Colon (tissue), 2 donors: ENCODE data around the gene B3GAT1.

Experiments
- FAIRE-seq: peaks from 2 replicates; lab custom pipeline; 2012; peaks lifted over from hg19 to GRCh38; lab: Jason Lieb, UNC
- donor health status: control.
- donor health status: control.

Gene B3GAT1

GRCh38 chr11:134371436-134372185 is 40.4 kb downstream of the B3GAT1 start:
- FAIRE-seq, result no peak

DNA sequence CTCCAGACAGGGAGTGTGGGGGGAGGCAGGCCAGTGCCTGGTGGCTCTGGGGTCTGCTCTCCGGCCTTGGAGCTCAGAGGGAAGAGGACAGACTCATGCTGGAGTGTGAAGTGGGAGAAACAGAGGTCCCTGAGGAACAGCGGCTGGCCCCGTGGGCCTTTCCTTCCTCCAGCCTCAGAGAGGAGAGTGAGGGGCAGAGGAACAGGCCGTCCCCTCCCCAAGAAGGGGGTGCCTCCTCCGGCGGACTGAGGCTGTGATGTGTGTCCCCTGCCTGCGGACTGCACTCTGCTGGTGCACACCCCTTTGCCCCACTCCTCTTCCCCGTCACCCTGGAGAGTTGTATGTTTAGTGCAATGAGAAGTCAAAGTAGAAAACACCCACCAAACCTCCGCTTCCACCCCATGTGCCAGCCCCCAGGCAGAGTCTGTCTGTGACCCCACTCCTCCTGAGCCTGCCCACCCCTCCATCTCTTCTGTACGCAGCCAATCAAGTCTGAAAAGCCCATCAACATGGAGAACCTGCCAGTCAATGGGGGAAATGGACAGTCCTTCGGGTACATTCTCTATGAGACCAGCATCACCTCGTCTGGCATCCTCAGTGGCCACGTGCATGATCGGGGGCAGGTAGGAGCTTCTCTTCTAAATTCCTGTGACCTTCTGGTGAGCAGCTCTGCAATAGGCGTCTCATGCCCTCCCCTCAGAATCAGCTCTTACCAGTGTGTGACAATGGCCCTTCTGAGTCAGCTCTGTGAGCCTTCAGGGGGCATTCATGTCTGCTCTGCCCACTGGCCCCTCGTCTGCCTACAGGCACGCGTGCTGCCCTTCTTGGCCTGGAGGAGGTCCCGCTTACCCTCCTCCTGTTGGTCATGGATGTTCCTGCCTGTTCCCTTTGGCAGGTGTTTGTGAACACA is 41.3 kb downstream of the B3GAT1 start:
- no peak for FAIRE-seq

- no peak for FAIRE-seq
Measured at GRCh38 chr11:134369656-134370525, 42.2 kb downstream of the B3GAT1 start.

DNA sequence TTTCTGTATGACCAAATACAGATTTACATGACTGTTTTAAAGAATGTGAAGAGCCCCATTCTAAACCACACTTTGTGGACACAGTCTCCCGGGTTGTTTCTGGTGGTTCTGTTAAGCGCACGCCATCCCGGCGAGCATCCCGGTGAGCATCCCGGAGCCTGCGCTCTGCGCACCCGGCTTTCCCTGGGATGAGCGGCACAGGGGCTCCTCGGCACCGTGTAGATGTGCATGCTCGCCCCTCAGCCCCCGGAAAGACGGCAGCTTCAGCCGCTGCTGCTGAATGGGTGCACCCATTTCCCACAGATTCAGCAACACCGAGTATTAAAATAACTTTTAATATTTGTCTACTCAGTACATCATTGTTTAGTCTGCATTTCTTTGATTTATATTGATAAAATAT is 44.3 kb downstream of the B3GAT1 start:
- no peak for FAIRE-seq

DNA sequence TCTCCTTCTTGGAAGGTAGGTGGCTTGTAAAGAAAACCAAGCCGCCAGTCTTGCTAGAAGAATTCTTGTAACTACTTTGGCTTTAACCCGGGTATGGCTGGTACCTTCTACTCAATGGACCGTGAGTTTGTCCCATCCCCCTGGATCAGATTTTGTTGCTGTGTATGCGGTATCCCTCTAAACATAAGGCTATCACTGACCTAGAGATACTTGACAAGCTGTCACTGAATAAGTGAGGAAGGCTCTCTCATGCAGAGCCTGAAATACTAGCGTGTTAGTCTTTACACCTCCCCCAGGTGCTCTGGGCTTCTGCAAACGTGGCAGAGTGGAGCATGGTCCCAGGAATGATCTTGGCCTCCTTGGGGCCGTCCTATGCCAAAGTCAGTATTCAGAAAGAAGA is 45.8 kb downstream of the B3GAT1 start:
- FAIRE-seq, result no peak

DNA sequence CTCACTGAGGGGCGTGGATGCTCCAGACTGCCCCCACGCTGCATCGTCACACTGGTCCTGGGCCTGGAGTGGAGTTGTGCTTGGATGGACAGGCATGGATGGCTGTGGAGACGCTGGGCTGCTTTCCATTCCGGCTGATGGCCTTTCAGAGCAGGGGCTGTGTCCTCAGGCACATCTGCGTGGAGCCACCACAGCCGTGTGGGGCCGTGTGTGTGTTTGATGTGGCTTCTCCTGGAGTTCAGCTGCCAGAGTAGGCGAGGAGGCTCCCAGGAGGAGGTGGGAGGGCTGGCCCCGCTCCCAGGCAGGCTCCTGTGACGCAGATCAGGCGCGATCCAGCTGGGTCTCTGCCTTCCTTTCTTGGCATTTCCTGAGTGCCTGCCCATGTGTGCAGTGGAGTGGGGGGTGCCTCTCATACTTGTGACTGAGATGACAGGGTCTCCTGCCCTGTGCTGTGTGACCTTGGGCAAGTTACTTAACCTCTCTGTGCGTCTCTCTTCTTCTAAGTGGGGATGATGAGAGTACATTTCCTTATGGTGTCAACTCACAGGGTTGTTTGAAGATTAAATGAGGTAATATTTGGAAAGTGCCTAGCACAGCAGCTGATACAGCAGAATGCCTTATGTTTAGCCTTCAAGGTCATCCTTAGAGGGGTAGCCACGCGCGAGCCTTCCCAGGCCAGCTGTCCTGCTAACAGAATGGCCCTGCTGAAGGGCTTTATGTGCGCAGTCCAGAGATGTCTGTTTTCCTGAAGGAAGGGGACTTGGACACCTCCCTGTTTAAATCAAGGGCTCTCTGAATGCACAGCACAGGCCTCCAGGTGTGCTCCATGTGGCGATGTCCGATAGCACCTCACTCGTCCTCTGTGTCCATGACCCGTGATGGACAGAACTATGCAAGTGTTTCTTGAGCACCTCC is 46.8 kb downstream of the B3GAT1 start:
- FAIRE-seq, result no peak

DNA sequence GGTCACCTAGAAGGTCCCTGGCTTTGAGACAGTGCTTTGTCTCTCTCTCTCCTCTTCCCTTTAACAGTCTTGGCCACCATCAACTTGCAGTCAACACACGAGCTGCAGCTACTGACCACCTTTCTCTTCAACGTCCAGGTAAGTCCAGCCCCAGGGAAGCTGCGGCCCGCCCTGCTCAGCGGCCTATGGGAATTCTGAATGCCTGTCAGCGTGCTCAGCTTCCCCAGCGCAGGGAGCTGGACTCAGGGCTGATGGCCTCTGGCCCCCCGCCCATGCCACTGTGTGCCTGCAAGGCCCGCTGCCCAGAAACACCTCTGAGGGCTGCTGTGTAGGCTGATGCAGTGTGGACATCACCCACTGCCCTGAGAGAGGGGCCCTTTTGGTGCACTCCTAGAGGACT is 47.8 kb downstream of the B3GAT1 start:
- no peak for FAIRE-seq

GRCh38 chr11:134363592-134363991 is 48.5 kb downstream of the B3GAT1 start:
- no peak for FAIRE-seq

DNA sequence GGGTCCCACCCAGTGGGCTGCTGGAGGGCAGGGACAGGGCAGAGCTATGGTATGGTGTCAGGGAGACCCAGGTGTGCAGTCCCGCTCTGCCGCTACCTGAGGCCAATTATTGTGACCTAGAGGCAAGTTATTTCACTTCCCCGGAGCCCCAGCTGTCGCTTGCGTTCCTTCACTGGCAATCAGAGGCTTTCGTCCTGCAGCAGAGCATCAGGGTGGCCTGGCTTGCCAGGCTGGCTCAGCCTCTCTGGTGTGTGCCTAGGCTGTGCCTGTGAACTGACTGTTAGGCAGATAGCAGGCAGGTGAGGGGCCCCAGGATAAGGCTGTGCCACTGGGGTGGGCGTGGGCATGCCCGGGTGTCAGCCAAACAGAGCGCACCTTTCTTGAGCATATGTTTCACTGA is 48.9 kb downstream of the B3GAT1 start:
- FAIRE-seq, result no peak

- no peak for FAIRE-seq
Measured at GRCh38 chr11:134362192-134362901, 49.7 kb downstream of the B3GAT1 start.

- FAIRE-seq, result no peak
Measured at GRCh38 chr11:134361661-134362060, 50.4 kb downstream of the B3GAT1 start.

DNA sequence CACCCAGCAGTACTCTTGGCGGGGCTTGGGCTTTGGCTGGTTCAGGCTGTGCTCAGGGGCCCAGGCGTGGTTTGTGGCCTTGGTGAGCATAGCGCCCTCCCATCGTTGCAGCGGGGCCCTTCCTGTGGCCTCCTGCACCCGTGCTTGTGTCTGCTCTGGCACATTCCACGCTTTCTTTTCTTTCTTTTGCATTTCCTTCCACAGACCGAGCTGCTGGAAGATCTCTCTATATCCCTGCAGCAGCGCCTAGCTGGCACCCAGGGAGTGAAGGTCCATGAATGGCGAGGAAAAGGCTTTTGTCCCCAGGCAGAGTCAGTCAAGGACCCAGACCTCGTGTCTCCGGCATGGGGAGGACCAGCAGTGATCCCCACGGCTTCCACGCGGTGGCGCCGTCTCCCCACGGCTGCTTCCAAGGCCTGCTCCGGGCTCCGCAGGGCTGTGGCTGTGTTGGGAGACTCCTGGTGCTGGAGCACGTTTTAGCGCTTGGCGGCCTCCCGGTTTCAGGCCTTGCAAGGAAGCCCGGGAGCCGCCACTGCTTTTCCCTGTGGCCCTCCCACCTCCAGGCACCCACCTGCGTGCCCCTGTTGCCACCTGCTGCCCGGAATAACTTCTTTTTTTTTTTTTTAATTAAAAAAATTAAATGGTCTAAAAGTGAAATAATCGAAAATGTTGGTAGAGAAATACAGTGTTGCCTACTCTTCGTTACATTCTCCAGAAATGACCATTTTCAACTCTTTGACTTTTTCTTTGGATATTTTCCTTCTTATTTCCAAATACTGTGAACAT is 51.8 kb downstream of the B3GAT1 start:
- FAIRE-seq, result no peak

DNA sequence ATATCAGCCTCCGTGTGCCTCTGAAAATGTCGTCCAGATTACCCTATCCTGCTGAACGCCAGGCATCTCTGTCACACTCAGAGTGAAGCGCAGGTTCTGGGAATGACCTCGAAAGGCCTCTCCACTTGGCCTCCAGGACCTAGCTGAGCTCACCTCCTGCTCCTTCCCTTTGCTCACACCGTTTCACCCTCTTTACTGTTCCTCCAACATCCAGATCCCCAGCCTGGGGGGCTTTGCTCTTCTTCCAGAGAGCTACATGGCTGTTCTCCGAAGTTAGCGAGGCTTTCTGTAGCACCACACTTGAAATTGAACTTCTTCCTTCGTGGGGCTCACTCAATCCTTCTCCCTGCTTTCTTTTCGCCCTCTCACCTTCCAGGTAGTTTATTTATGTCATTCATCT is 52.4 kb downstream of the B3GAT1 start:
- FAIRE-seq, result no peak

- no peak for FAIRE-seq
Measured at GRCh38 chr11:134358856-134359490, 53.1 kb downstream of the B3GAT1 start.

DNA sequence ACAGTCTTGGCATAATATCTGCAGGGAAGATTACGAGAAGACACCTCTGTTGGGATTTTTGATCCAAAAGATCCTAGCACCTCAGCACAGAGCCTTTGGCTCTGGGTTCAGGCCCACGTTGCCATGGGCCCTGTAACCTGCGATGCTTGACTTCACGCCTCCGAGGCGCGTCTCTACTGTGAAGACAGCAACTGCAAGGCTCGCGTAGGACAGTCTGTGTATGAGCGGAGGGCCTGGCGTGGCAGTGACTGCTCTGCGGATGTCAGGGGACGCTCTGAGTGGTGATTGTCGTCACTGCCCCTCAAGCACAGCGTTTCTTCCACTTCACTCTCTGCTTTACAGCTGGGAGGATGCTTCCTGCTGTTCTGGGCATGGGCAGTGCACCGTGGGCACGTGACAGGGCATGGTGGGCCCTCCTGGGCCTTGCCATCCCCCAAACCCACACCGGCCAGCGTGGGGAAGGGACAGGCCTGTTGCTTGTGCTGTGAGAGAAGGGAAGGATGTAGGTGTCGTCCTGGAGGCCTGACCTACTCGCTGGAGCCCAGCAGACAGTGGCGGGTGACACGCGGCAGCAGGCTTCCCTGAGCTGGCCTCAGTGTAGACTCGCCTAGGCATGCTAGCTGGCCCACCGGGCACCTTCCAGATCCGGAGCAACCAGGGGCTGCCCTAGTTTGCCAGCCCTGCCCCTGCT is 53.7 kb downstream of the B3GAT1 start:
- FAIRE-seq, result no peak

DNA sequence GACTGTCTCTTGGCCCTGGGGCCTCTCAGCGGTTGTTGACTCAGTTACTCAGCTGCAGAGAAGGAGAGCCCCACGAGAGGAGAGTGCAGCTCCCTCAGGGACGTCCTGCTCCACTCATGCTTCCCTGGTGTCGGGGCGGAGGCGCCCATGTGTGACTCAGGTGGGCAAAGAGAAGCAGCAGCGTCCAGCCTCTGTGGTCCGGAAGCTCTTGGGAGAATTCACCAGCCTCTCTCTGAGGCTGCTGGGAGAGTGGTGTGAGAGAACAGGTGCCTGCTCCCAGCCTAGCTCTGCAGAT is 54.5 kb downstream of the B3GAT1 start:
- no peak for FAIRE-seq

- FAIRE-seq, result no peak
Measured at GRCh38 chr11:134356656-134357544, 55.1 kb downstream of the B3GAT1 start.

DNA sequence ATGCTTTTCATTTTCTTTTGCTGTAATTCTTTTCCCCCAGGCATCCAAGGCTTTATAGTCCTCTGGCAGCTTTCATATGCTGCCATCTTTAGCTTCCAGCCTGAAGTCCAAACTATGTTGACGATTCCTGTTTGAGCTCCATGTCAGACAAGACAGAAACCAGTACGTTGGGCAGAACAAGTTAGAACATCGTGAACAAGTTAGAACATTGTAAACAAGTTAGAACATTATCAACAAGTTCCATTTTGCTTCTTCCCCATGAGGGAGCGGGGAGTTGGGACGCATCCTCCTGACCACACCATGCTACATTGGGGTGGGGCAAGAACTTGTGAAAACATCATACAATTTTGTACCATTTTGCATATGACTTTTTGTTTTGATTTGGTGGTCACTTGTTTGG is 56.4 kb downstream of the B3GAT1 start:
- no peak for FAIRE-seq
